Mesothelial cell of epicardium (in vitro differentiated cells): Measurements from ENCODE around the gene OR14A2. TPM values are rescaled to one million over a fixed set of nuclear protein-coding genes. Genes with fewer than 3 reads are reported as not detected.
"Not testable (repeated sequence)": the region's sequence is repeated elsewhere in the genome, so short reads cannot be mapped to it uniquely, and the experiment has no call there.

ENCODE experiments used
- DNase-seq, 2 experiments: peaks; one replicate each; pipeline ENCODE4 v3.0.0; 2021; ENCODE audit warnings: low spot score in 2 of 2; ENCODE audit not compliant: unreplicated experiment in 2 of 2
- H3K27ac Mint-ChIP-seq: 2 replicates; pipeline ENCODE4 v1.8.0; 2021; ENCODE audit warnings: mixed read lengths
- H3K27me3 Mint-ChIP-seq: 2 replicates; pipeline ENCODE4 v1.8.0; 2021; ENCODE audit warnings: low read depth, mixed read lengths
- H3K36me3 Mint-ChIP-seq: 2 replicates; pipeline ENCODE4 v1.8.0; 2021; ENCODE audit warnings: mixed read lengths
- H3K4me1 Mint-ChIP-seq: 2 replicates; pipeline ENCODE4 v1.8.0; 2021; ENCODE audit warnings: mixed read lengths
- H3K4me3 Mint-ChIP-seq: 2 replicates; pipeline ENCODE4 v1.8.0; 2021; ENCODE audit warnings: mild to moderate bottlenecking, moderate library complexity, mixed read lengths
- H3K9me3 Mint-ChIP-seq: 2 replicates; pipeline ENCODE4 v1.8.0; 2021; ENCODE audit warnings: mixed read lengths
- total RNA-seq: library from RNA; stranded (reverse); gene quantifications from 3 replicates; pipeline ENCODE4 v1.2.1, GENCODE V29; 2021
- TF ChIP-seq, protein P1 (sequence below): fragments of 200-600 bp; sonication (generic); IDR thresholded peaks from one replicate; pipeline ENCODE4 v1.5.0; 2021; ENCODE audit warnings: antibody characterized with exemption; ENCODE audit not compliant: unreplicated experiment

The OR14A2 gene
- total RNA-seq, result not detected in 3 replicates

DNA sequence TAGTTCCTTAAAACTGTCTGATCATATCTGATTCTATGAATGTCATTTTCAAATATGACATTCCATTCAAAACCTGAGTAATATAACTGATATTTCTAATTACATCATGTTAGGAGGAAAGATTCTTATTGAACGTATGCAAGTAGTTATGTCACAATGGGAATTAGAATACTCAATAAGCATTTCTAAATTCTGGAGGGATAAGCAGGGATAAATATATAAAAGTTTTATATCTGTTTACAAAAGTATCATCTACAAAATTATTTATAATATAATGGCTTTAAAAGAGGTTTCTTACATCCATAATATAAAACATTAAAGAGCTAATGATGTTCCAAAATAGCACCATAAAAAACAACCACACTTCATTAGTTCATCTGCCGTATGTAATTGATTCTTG lies at the start of gene OR14A2:
TSS of gene OR14A2 (minus strand) at position 101 of the 400 bp plus-strand sequence.
- no peak for DNase-seq
- Mint-ChIP-seq H3K36me3 (no peaks in the 10 kb centered on the region), H3K27me3 (no peaks in the 10 kb centered on the region), H3K4me3 (no peak within 1 kb of the TSS), H3K27ac (no peak within 1 kb of the TSS), H3K9me3 (peaks cover 55% of the 10 kb centered on the region), H3K4me1 (no peaks in the 10 kb centered on the region)
- TF ChIP-seq, protein P1, sequence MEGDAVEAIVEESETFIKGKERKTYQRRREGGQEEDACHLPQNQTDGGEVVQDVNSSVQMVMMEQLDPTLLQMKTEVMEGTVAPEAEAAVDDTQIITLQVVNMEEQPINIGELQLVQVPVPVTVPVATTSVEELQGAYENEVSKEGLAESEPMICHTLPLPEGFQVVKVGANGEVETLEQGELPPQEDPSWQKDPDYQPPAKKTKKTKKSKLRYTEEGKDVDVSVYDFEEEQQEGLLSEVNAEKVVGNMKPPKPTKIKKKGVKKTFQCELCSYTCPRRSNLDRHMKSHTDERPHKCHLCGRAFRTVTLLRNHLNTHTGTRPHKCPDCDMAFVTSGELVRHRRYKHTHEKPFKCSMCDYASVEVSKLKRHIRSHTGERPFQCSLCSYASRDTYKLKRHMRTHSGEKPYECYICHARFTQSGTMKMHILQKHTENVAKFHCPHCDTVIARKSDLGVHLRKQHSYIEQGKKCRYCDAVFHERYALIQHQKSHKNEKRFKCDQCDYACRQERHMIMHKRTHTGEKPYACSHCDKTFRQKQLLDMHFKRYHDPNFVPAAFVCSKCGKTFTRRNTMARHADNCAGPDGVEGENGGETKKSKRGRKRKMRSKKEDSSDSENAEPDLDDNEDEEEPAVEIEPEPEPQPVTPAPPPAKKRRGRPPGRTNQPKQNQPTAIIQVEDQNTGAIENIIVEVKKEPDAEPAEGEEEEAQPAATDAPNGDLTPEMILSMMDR, result no peak

GRCh38 chr1:247797518-247797917 lies 49.6 kb upstream of the OR14A2 start:
- H3K27me3 Mint-ChIP-seq, result no peaks in the 10 kb centered on the region
- H3K36me3 Mint-ChIP-seq, result no peaks in the 10 kb centered on the region
- TF ChIP-seq, protein P1, result no peak
- no peak overlapping the region for H3K27ac Mint-ChIP-seq
- H3K4me1 Mint-ChIP-seq, result no peaks in the 10 kb centered on the region
- no peak for DNase-seq
- H3K4me3 Mint-ChIP-seq, result no peak overlapping the region
- peaks cover 49% of the 10 kb centered on the region for H3K9me3 Mint-ChIP-seq

DNA sequence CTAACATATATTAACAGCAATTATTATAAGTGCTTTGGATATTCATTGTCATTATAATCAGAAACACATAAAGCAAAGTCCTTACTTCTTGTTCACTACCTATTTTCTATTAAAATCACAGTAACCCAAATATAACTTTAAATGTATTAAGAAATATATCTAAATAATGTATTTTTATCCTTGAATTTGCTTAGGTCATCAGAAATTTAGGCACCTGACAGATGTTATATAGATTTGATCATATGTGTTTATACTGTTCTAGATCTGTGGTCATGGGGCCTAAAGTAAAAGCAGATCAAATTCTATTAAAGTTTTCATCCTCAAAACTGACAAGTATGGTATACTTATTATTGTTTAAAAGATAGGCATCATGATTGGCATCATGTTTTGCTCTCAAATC lies 21.7 kb upstream of the OR14A2 start:
- H3K9me3 Mint-ChIP-seq, result peaks cover 41% of the 10 kb centered on the region
- no peaks in the 10 kb centered on the region for H3K36me3 Mint-ChIP-seq
- H3K4me1 Mint-ChIP-seq, result no peaks in the 10 kb centered on the region
- no peaks in the 10 kb centered on the region for H3K27me3 Mint-ChIP-seq
- TF ChIP-seq, protein P1, result no peak
- no peak for DNase-seq
- H3K4me3 Mint-ChIP-seq, result no peak overlapping the region
- no peak overlapping the region for H3K27ac Mint-ChIP-seq

DNA sequence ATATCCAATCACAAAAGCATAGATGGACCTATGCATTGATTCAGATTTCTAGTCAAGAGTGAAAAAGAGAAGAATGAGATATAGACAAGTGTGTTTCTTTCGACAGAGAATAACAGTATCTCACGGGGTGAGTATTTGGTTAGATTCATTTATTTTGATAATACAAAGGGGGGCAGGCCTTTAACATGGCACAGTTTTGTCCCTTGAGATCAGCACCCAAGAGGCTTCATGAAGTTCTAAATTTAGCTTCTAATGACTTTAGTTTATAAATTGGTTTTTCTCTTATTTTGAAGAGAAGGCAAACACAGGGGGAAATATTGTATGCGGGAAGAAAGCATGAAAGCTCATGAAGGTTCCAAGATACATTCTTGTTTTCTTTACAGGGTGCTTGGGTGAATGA lies 12.5 kb upstream of the OR14A2 start, which contains the start of gene OR1C1:
TSS of gene OR1C1 (minus strand) at position 101 of the 400 bp plus-strand sequence. CDS start 2,150 bp downstream, outside the sequence.
- Mint-ChIP-seq H3K9me3 (peaks cover 53% of the 10 kb centered on the region), H3K27ac (no peak within 1 kb of the TSS), H3K36me3 (no peaks in the 10 kb centered on the region), H3K27me3 (no peaks in the 10 kb centered on the region), H3K4me1 (no peaks in the 10 kb centered on the region), H3K4me3 (no peak within 1 kb of the TSS)
- TF ChIP-seq, protein P1, result no peak
- no peak for DNase-seq

- not testable (repeated sequence) for H3K4me3 Mint-ChIP-seq, H3K27ac Mint-ChIP-seq, H3K4me1 Mint-ChIP-seq
Observed at GRCh38 chr1:247754311-247754710, 6.4 kb upstream of the OR14A2 start.

DNA sequence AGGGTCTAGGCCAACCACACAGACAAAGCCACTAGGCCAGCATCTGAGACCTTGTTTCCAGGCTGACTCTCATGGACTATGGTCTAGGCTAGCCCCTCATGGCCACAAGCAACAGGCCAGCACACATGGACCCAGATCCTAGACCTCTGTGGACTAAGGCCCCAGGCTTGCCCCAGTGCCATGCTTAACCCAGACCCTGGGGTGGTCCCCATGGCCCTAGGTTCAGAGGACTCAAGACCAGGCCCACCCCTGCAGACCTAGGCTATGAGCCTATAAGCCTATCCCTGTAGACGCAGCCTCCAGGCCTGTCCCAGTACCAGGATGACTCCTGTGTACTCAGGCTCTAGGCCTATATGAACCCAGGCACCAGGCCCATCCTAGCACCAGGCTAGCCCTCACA lies 1.9 kb upstream of the OR14A2 start:
- Mint-ChIP-seq H3K4me1 (no peaks in the 10 kb centered on the region), H3K27ac (no peak overlapping the region), H3K9me3 (peaks cover 43% of the 10 kb centered on the region), H3K27me3 (no peaks in the 10 kb centered on the region), H3K4me3 (no peak overlapping the region), H3K36me3 (no peaks in the 10 kb centered on the region)
- DNase-seq, result no peak
- TF ChIP-seq, protein P1, result no peak

More at GRCh38 chr1:247754311-247754710, 6.4 kb upstream of the OR14A2 start:
- DNase-seq, H3K36me3 Mint-ChIP-seq, H3K27me3 Mint-ChIP-seq: not testable (repeated sequence)
- peaks cover 46% of the 10 kb centered on the region for H3K9me3 Mint-ChIP-seq
